Muscle layer of colon (tissue), 2 donors: ENCODE data around the gene SBF1.
"Not testable (repeated sequence)": the region's sequence is repeated elsewhere in the genome, so short reads cannot be mapped to it uniquely, and the experiment has no call there.

Source experiments
- H3K27ac ChIP-seq: one replicate; pipeline ENCODE4 v1.7.0; 2013; ENCODE audit warnings: low read depth, mild to moderate bottlenecking, low read length, moderate library complexity
- H3K27me3 ChIP-seq, 2 donors: one replicate each; pipeline ENCODE4 v1.7.0; 2013; ENCODE audit warnings: low read length in 2 of 2, mild to moderate bottlenecking in 2 of 2; ENCODE audit not compliant: insufficient read depth in 2 of 2, control insufficient read depth in 1 of 2
- H3K36me3 ChIP-seq: one replicate; pipeline ENCODE4 v1.7.0; 2013; ENCODE audit warnings: mild to moderate bottlenecking, low read length; ENCODE audit not compliant: insufficient read depth
- H3K4me1 ChIP-seq: one replicate; pipeline ENCODE4 v1.7.0; 2013; ENCODE audit warnings: mild to moderate bottlenecking, low read length; ENCODE audit not compliant: insufficient read depth
- H3K4me3 ChIP-seq, 2 donors: one replicate each; pipeline ENCODE4 v1.7.0; 2013; ENCODE audit warnings: low read length in 2 of 2, low read depth in 1 of 2, mild to moderate bottlenecking in 1 of 2, moderate library complexity in 1 of 2
- H3K9ac ChIP-seq: one replicate; pipeline ENCODE4 v1.7.0; 2013; ENCODE audit warnings: low read length
- H3K9me3 ChIP-seq: one replicate; pipeline ENCODE4 v1.7.0; 2013; ENCODE audit warnings: mild to moderate bottlenecking, low read length
- donor health status: abdominal sarcoma.
- donor health status: Adenocarcinoma of cecum.

SBF1 gene

DNA sequence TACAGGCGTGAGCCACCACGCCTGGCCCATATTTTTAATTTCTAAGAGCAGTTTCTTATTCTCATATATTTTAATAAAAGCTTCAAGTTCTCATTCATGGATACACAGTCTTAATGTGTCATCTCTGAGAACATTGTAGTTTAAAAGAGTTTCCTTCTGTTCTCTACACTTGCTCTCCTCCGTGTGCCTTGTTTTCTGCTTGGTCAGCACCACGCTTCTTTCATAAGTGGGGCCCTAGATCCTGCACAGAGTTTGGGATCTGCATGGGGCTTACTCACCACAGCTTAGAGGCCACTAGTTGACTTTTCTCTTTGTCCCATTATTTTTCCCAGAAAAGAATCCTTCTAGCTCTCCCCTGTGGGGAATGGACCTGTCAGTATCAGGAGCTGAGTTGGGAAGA, 72.9 kb downstream of the SBF1 start:
- Histone ChIP-seq H3K27me3 (no peaks in the 10 kb centered on the region), H3K36me3 (peaks cover 5% of the 10 kb centered on the region), H3K27ac (no peak overlapping the region), H3K9me3 (no peaks in the 10 kb centered on the region), H3K9ac (no peak overlapping the region), H3K4me1 (no peaks in the 10 kb centered on the region), H3K4me3 (no peak overlapping the region)

DNA sequence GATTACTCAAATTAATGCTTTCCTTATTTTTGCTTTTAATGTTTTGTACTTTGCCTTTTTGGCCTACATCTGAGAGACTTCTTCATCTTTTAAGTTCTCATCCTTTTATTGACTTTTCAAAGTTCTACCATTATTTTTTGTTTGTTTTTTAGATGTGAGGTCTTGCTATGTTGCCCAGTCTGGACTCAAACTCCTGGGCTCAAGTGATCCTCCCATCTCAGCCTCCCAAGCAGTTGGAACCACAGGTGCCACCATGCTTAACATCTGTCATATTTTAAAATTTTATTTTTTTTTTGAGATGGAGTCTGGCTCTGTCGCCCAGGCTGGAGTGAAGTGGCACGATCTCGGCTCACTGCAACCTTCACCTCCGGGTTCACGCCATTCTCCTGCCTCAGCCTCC, 73.9 kb downstream of the SBF1 start:
- Histone ChIP-seq H3K4me3 (no peak overlapping the region), H3K4me1 (no peaks in the 10 kb centered on the region), H3K9me3 (no peaks in the 10 kb centered on the region), H3K27me3 (no peaks in the 10 kb centered on the region), H3K36me3 (peaks cover 11% of the 10 kb centered on the region), H3K9ac (no peak overlapping the region), H3K27ac (no peak overlapping the region)

DNA sequence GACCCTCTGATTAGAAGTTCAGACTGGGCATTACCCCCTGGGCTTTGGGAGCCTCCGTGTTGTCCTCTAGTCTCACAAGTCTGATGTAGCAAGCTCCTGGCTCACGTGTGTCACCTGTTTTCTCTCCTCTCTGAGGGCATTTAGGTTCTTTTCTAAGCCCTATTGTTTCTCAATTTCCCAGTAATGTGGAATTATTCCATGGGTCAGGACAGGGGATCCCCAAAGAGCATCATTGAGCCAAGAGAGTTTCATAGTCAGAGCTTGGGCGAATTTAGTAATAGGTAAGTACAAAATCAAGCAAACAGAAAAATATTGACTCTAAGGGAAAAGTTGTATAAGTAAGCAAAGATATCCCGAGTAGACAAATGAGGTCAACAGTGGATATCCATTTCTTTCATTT, 74.4 kb downstream of the SBF1 start:
- H3K9ac ChIP-seq: no peak overlapping the region
- H3K9me3 ChIP-seq: no peaks in the 10 kb centered on the region
- H3K27ac ChIP-seq: no peak overlapping the region
- peaks cover 14% of the 10 kb centered on the region for H3K36me3 ChIP-seq
- no peaks in the 10 kb centered on the region for H3K4me1 ChIP-seq
- H3K27me3 ChIP-seq: no peaks in the 10 kb centered on the region
- H3K4me3 ChIP-seq: no peak overlapping the region

DNA sequence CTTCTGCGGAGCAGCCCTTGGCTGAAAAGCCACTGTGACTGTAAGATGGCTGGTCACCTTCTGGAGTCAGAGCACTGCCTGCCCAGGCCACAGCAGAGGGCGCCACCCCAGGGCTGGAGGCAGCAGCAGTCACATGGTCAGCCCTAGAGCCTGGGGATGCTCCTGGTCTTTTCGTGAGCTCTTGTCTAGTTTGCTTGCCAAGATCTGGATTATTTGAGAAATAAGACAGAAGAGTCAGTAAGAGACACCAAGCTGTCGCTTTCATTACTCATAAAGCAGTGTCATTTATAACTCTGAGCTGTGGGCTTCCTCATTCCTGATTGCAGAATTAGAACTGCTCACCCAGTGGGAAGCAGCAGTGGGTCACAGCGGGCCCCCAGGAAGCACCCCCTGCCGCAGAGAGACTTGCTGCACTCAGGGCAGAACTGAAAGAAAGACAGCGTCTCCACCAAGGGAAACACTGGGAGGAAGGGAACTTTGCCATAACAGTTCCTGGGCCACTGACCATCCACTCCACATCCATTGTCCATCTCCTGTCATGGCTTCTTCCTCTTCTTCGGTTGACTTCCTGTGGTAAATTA, 75.0 kb downstream of the SBF1 start:
- Histone ChIP-seq H3K36me3 (peaks cover 19% of the 10 kb centered on the region), H3K27me3 (no peaks in the 10 kb centered on the region), H3K9ac (no peak overlapping the region), H3K4me1 (no peaks in the 10 kb centered on the region), H3K4me3 (no peak overlapping the region), H3K27ac (no peak overlapping the region), H3K9me3 (no peaks in the 10 kb centered on the region)

DNA sequence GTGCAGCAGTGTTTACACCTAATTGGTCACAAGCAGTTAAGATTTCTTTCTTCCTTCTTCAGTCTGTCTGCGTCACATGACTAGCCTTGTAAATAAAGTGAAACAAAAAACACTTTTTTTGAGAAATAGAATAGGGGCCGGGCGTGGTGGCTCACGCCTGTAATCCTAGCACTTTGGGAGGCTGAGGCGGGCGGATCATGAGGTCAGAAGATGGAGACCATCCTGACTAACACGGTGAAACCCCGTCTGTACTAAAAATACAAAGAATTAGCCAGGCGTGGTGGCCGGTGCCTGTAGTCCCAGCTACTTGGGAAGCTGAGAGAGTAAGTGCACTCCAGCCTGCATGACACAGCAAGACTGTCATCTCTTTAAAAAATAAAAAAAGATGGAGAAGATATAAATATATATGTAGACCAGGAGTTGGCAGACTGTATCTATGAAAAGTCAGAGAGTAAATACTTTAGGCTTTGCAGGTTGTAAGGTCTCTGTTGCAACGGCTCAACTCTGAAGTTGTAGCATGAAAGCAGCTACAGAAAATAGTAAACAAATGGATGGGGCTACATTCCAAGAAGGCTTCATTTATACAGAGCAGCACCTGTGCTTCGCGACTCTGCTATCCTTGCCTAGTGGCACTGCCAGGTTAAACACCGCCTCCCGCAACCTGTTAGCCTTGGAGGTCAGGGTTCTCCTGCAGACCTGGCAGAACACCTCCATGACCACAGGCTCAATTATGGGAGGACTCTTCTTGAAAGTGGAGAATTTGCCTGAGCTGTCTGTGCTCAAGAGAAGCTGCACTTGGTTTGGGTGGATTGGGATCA, 75.8 kb downstream of the SBF1 start:
- Histone ChIP-seq H3K9ac (no peak overlapping the region), H3K4me1 (no peaks in the 10 kb centered on the region), H3K27me3 (no peaks in the 10 kb centered on the region), H3K27ac (no peak overlapping the region), H3K36me3 (peaks cover 22% of the 10 kb centered on the region), H3K9me3 (no peaks in the 10 kb centered on the region), H3K4me3 (no peak overlapping the region)

DNA sequence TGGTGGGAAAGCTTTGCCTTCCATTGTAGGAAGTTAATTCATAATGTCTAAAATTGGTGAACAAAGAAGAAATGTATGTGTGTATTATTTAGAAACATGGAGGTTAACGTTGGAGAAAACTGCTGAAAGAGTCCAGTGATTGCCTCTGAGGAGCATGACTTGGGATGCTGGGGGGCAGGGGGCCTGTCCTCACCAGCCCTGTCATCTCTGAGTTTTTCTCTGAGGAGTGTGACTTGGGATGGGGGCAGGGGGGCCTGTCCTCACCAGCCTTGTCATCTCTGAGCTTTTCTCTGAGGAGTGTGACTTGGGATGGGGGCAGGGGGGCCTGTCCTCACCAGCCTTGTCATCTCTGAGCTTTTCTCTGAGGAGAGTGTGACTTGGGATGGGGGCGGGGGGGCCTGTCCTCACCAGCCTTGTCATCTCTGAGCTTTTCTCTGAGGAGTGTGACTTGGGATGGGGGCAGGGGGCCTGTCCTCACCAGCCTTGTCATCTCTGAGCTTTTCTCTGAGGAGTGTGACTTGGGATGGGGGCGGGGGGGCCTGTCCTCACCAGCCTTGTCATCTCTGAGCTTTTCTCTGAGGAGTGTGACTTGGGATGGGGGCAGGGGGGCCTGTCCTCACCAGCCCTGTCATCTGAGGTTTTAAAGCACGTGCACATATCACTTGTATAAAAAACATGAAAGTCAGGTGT, 77.3 kb downstream of the SBF1 start:
- not testable (repeated sequence) for H3K27ac ChIP-seq, H3K9me3 ChIP-seq, H3K4me1 ChIP-seq, H3K9ac ChIP-seq, H3K4me3 ChIP-seq, H3K27me3 ChIP-seq
- H3K36me3 ChIP-seq: peaks cover 27% of the 10 kb centered on the region

DNA sequence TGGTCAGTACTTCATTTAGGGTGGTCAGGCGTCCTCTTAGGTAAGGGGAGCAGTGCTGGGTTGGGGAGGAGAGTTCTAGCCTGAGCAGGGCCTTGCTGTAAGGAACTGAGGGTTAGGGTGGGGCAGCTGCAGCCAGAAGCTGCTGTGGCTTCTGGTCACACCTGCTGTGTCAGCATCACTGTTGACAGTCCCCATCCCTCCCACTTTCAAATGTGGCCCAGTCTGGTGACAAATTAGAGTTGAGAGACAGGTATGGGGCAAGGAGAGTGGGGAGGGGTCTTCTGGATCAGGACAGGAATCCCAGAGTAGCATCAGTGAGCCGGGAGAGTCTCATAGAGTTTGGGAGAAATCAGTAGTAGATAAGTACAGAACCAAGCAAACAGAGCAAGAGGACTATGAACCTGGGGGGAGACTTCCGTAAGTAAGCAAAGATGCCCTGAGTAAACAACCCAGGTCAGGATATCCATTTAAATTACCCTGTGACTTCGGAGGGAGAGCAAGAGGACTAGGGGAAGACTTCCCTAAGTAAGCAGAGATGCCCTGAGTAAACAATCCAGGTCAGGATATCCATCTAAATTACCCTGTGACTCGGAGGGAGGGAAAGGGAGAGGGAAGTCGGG, 78.0 kb downstream of the SBF1 start:
- Histone ChIP-seq H3K27me3 (no peaks in the 10 kb centered on the region), H3K36me3 (peaks cover 27% of the 10 kb centered on the region), H3K9ac (no peak overlapping the region), H3K27ac (no peak overlapping the region), H3K9me3 (no peaks in the 10 kb centered on the region), H3K4me3 (no peak overlapping the region), H3K4me1 (no peaks in the 10 kb centered on the region)
